ENCODE results near the gene UCHL5. TPM values are rescaled to one million over a fixed set of nuclear protein-coding genes. Genes with fewer than 3 reads are reported as not detected.
A peak's percentile ranks its signal among the peaks of the same experiment; 100 is the strongest.

UCHL5 gene
- total and polyA plus RNA-seq, 2 of the 13 experiments (the other 11 are each of a cell fraction or from before 2014, with no cell fraction given): 18.2 to 44.1 TPM

DNA sequence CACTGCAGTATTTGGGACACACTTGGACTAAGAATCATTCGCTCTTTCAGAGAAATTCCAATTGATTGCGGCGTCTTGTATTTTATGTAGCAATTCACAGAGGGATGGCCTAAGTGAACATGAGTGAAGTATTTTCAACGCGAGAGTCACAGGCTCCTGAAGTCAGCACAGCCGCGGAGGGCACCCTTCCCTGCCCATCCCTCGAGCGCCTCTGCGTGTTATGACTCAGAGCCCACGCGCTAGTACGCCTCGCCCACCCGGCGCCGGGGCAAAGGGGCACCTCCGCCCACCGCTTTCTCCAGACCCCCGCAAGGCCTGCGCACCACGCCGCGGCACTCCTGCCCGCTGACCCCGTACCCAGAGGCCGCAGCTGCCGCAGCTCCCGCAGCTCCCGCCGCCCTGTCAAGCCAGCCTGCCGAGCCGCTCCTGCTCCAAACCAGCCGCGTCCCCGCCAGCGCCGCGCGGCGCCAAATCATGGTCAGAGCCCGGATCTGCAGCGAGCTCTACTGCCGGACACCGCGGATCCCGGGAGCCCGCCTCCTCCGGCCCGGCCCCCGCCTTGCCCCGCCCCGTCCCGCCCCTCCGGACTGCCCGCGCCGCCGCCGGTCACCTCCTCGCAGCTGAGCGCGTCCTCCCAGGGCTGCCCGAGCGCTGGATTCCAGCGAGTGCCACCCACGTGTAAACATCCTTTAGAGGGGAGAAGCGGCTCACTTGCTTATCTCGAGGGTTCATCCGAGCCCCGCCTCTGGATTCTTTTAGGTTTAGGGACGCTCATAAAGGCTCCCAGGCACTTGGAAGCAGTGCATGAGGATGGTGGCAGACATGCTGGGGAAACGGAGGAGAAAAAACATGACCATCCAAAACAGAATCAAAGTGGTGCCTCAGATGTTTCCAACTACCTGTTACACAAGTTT lies 46.0 kb upstream of the UCHL5 start, which contains the start of gene GLRX2 (continued):
- TF ChIP-seq, protein P1, sequence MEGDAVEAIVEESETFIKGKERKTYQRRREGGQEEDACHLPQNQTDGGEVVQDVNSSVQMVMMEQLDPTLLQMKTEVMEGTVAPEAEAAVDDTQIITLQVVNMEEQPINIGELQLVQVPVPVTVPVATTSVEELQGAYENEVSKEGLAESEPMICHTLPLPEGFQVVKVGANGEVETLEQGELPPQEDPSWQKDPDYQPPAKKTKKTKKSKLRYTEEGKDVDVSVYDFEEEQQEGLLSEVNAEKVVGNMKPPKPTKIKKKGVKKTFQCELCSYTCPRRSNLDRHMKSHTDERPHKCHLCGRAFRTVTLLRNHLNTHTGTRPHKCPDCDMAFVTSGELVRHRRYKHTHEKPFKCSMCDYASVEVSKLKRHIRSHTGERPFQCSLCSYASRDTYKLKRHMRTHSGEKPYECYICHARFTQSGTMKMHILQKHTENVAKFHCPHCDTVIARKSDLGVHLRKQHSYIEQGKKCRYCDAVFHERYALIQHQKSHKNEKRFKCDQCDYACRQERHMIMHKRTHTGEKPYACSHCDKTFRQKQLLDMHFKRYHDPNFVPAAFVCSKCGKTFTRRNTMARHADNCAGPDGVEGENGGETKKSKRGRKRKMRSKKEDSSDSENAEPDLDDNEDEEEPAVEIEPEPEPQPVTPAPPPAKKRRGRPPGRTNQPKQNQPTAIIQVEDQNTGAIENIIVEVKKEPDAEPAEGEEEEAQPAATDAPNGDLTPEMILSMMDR (CRISPR knock-in tag; IDR thresholded peaks at IDR 0.05): peak; percentile 37
- TF ChIP-seq ZNF556 (CRISPR knock-in tag; IDR thresholded peaks at IDR 0.05; ENCODE audit: borderline replicate concordance) (no peak; the same call in 1 of the 2 replicates), ZNF235 (CRISPR knock-in tag; IDR thresholded peaks at IDR 0.05; ENCODE audit: borderline replicate concordance) (0 out of 2 replicates have a peak, but pooled peaks have one; percentile 56), BORCS8-MEF2B (CRISPR knock-in tag; IDR thresholded peaks at IDR 0.05) (0 out of 2 replicates have a peak, but pooled peaks have one; percentile 2), ZNF839 (CRISPR knock-in tag; IDR thresholded peaks at IDR 0.05; ENCODE audit: borderline replicate concordance) (0 out of 2 replicates have a peak, but pooled peaks have one; percentile 56), TBX3 (IDR thresholded peaks at IDR 0.05; ENCODE audit: borderline replicate concordance) (no peak), SALL2 (CRISPR knock-in tag; IDR thresholded peaks at IDR 0.05) (peak; percentile 78; the same call in 1 of the 2 replicates), ZNF292 (CRISPR knock-in tag; IDR thresholded peaks at IDR 0.05; ENCODE audit: borderline replicate concordance, low read depth) (no peak), YY1 (IDR thresholded peaks at IDR 0.05; ENCODE audit: insufficient read depth, insufficient replicate concordance, low read depth, low read length) (peak; percentile 71), ZNF562 (CRISPR knock-in tag; IDR thresholded peaks at IDR 0.05; ENCODE audit: borderline replicate concordance) (no peak), RBAK (CRISPR knock-in tag; IDR thresholded peaks at IDR 0.05) (no peak), THAP11 (CRISPR knock-in tag; IDR thresholded peaks at IDR 0.05) (peak; percentile 63), ZFX (CRISPR knock-in tag; IDR thresholded peaks at IDR 0.05; ENCODE audit: low read depth) (peak; percentile 77)
- TF ChIP-seq, protein P2, sequence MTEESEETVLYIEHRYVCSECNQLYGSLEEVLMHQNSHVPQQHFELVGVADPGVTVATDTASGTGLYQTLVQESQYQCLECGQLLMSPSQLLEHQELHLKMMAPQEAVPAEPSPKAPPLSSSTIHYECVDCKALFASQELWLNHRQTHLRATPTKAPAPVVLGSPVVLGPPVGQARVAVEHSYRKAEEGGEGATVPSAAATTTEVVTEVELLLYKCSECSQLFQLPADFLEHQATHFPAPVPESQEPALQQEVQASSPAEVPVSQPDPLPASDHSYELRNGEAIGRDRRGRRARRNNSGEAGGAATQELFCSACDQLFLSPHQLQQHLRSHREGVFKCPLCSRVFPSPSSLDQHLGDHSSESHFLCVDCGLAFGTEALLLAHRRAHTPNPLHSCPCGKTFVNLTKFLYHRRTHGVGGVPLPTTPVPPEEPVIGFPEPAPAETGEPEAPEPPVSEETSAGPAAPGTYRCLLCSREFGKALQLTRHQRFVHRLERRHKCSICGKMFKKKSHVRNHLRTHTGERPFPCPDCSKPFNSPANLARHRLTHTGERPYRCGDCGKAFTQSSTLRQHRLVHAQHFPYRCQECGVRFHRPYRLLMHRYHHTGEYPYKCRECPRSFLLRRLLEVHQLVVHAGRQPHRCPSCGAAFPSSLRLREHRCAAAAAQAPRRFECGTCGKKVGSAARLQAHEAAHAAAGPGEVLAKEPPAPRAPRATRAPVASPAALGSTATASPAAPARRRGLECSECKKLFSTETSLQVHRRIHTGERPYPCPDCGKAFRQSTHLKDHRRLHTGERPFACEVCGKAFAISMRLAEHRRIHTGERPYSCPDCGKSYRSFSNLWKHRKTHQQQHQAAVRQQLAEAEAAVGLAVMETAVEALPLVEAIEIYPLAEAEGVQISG (CRISPR knock-in tag; IDR thresholded peaks at IDR 0.05): peak; percentile 74
- TF ChIP-seq, protein P3, sequence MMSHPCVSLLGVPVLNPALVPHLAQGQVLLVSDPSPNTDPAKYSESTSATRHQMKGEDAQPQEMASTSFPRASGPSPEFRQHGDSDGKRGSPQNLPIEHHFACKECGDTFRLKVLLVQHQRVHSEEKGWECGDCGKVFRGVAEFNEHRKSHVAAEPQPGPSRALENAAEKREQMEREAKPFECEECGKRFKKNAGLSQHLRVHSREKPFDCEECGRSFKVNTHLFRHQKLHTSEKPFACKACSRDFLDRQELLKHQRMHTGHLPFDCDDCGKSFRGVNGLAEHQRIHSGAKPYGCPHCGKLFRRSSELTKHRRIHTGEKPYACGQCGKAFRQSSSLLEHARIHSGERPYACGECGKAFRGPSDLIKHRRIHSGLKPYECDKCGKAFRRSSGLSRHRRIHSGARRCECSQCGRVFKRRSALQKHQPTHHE (CRISPR knock-in tag; IDR thresholded peaks at IDR 0.05; ENCODE audit: borderline replicate concordance): peak; percentile 41; the same call in 1 of the 2 replicates
- TF ChIP-seq, protein P4, sequence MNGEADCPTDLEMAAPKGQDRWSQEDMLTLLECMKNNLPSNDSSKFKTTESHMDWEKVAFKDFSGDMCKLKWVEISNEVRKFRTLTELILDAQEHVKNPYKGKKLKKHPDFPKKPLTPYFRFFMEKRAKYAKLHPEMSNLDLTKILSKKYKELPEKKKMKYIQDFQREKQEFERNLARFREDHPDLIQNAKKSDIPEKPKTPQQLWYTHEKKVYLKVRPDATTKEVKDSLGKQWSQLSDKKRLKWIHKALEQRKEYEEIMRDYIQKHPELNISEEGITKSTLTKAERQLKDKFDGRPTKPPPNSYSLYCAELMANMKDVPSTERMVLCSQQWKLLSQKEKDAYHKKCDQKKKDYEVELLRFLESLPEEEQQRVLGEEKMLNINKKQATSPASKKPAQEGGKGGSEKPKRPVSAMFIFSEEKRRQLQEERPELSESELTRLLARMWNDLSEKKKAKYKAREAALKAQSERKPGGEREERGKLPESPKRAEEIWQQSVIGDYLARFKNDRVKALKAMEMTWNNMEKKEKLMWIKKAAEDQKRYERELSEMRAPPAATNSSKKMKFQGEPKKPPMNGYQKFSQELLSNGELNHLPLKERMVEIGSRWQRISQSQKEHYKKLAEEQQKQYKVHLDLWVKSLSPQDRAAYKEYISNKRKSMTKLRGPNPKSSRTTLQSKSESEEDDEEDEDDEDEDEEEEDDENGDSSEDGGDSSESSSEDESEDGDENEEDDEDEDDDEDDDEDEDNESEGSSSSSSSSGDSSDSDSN (CRISPR knock-in tag; IDR thresholded peaks at IDR 0.05): peak; percentile 89; the same call in 1 of the 2 replicates
- TF ChIP-seq, protein P5, sequence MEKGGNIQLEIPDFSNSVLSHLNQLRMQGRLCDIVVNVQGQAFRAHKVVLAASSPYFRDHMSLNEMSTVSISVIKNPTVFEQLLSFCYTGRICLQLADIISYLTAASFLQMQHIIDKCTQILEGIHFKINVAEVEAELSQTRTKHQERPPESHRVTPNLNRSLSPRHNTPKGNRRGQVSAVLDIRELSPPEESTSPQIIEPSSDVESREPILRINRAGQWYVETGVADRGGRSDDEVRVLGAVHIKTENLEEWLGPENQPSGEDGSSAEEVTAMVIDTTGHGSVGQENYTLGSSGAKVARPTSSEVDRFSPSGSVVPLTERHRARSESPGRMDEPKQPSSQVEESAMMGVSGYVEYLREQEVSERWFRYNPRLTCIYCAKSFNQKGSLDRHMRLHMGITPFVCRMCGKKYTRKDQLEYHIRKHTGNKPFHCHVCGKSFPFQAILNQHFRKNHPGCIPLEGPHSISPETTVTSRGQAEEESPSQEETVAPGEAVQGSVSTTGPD (CRISPR knock-in tag; IDR thresholded peaks at IDR 0.05): no peak

All from HepG2 (cell line).